Measurements from ENCODE around the gene GRK5. TPM values are rescaled to one million over a fixed set of nuclear protein-coding genes. Genes with fewer than 3 reads are reported as not detected.
A peak's percentile ranks its signal among the peaks of the same experiment; 100 is the strongest.

The GRK5 gene
- total RNA-seq, 1 donor from 2014 or later, result 68.7 TPM

DNA sequence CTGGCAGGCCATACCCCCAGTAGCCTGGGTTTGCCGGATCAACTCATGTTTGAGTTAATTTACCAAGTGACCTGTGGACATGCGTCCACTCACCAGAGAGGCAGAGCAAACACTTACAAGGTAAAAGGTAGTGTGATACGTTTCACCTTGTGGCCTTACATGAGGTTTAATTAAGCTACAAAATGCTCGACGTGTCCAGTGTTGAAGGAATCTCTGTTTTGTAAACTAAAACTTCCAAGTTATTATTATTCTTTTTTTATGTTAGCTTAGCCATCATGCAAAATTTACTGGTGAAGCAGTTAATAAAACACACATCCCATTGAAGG lies 292.3 kb downstream of the GRK5 start:
- Histone ChIP-seq H3K4me1 (peaks cover 7% of the 10 kb centered on the region), H3K36me3 (no peaks in the 10 kb centered on the region), H3K27me3 (ENCODE audit: low read depth) (peaks cover 5% of the 10 kb centered on the region), H3K9me3 (no peaks in the 10 kb centered on the region), H3K4me3 (no peak overlapping the region), H3K27ac (no peak overlapping the region)
- TF ChIP-seq, protein P1, sequence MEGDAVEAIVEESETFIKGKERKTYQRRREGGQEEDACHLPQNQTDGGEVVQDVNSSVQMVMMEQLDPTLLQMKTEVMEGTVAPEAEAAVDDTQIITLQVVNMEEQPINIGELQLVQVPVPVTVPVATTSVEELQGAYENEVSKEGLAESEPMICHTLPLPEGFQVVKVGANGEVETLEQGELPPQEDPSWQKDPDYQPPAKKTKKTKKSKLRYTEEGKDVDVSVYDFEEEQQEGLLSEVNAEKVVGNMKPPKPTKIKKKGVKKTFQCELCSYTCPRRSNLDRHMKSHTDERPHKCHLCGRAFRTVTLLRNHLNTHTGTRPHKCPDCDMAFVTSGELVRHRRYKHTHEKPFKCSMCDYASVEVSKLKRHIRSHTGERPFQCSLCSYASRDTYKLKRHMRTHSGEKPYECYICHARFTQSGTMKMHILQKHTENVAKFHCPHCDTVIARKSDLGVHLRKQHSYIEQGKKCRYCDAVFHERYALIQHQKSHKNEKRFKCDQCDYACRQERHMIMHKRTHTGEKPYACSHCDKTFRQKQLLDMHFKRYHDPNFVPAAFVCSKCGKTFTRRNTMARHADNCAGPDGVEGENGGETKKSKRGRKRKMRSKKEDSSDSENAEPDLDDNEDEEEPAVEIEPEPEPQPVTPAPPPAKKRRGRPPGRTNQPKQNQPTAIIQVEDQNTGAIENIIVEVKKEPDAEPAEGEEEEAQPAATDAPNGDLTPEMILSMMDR (IDR thresholded peaks at IDR 0.05), result no peak
- no peak for ATAC-seq
- no peak for DNase-seq
- intact Hi-C loops (cut with DNase I), result no loop called here

DNA sequence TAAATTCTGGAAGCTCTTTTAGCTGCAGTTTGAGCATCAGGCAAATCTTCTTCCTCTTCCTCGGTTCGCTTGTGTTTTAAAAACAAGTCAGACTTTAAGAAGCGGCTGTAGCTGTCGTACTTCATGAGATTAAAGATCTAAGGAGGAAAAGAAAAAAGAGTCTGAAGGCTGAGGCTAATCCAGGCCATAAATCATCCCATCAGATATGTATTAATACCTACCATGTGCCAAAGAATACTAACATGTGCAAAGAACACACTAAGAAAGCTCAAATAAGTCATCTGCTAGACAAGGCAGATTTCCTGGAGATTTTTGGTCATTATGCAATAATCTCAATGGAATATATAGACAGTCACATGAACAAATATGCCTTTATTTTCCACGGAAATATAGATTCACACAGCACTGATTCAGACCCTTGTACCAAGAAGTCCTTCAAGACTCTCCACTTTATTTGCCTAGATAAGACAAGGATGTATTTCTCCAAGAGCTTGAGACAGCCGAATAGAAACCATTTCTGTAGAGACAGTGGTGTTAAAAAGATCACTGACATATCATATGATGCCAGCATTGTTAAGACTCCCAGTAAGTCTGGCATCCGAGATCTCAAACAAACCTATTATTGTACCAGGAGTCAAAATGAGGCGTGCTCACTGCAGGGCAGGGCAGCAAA lies 292.9 kb downstream of the GRK5 start:
- Histone ChIP-seq H3K27me3 (ENCODE audit: low read depth) (peaks cover 5% of the 10 kb centered on the region), H3K4me3 (no peak overlapping the region), H3K27ac (no peak overlapping the region), H3K36me3 (no peaks in the 10 kb centered on the region), H3K4me1 (peaks cover under 1% of the 10 kb centered on the region), H3K9me3 (no peaks in the 10 kb centered on the region)
- TF ChIP-seq, protein P1 (IDR thresholded peaks at IDR 0.05), result no peak
- intact Hi-C loops (cut with DNase I), result no loop called here
- DNase-seq, result no peak
- no peak for ATAC-seq

DNA sequence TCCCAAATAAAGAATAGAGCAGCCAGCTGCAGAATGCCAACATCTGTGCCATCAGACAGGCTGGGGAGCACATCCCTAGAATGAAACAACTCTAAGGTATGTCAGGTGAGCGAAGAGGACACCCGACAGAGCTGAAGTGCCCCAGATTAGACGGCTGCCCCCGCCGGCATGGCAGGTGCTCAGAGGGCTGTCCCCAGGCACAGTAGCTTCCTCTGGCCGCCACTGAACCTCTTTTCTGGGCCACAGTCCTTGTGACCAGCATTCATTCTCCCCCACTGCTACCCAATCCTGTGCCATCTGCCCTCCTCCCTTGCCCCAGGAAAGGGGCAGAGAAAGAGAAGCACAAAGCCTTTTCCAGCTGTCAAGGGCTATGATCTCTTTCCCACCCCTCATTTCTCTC lies 293.4 kb downstream of the GRK5 start:
- no peaks in the 10 kb centered on the region for H3K9me3 ChIP-seq
- H3K4me3 ChIP-seq, result no peak overlapping the region
- no peaks in the 10 kb centered on the region for H3K36me3 ChIP-seq
- DNase-seq, result no peak
- intact Hi-C loops (cut with DNase I), result no loop called here
- H3K27ac ChIP-seq, result no peak overlapping the region
- ATAC-seq, result no peak
- no peaks in the 10 kb centered on the region for H3K4me1 ChIP-seq
- peaks cover 5% of the 10 kb centered on the region for H3K27me3 ChIP-seq (ENCODE audit: low read depth)
- TF ChIP-seq, protein P1 (IDR thresholded peaks at IDR 0.05), result no peak

DNA sequence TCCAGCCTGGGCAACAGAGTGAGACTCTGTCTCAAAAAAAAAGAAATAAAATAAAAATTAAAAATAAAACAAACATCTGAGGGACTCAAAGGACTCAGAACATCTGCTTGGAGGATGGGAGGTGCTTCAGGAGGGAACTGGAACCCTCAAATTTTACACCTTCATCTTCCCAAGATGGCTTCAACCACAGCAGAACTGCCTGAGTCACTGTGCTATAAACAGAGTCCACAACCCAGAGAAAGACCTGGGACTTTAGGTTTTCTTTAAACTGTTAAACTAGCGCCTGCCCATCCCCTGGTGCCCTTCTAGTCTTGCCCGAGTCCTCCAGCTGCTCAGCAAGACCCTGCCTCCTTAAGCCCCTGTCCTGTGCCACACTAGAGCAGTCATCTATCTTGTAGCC lies 294.3 kb downstream of the GRK5 start:
- H3K4me1 ChIP-seq, result no peaks in the 10 kb centered on the region
- TF ChIP-seq, protein P1 (IDR thresholded peaks at IDR 0.05), result no peak
- no peaks in the 10 kb centered on the region for H3K9me3 ChIP-seq
- no peak for DNase-seq
- intact Hi-C loops (cut with DNase I), result no loop called here
- H3K27me3 ChIP-seq (ENCODE audit: low read depth), result peaks cover 5% of the 10 kb centered on the region
- no peaks in the 10 kb centered on the region for H3K36me3 ChIP-seq
- H3K4me3 ChIP-seq, result no peak overlapping the region
- ATAC-seq, result no peak
- peak overlapping the region; percentile 41 for H3K27ac ChIP-seq

DNA sequence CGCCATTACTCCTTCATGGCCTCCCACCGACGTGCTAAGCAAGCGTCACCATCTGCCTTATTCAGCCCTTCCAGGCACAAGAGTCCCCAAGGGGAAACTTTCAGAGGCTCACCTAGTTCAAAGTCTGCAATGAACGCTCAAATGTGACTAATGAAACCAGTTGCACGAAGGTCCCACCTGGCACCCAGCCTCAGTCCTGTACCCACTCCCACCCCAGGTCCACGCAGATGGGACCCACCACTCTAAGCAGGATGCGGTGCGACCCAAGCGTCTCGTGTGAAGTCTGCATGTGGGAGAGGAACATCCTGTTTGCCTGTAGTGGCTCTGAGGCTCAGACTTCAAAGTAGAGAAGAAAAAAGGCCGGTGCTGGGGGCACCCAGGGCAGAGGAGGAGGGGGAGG lies 294.8 kb downstream of the GRK5 start:
- Histone ChIP-seq H3K4me1 (no peaks in the 10 kb centered on the region), H3K36me3 (no peaks in the 10 kb centered on the region), H3K27me3 (ENCODE audit: low read depth) (peaks cover 5% of the 10 kb centered on the region), H3K4me3 (no peak overlapping the region), H3K9me3 (no peaks in the 10 kb centered on the region), H3K27ac (peak overlapping the region; percentile 41)
- DNase-seq (no peak), ATAC-seq (peak; percentile 54 to 69)
- TF ChIP-seq, protein P1 (IDR thresholded peaks at IDR 0.05), result no peak
- intact Hi-C loops (cut with DNase I), result no loop called here
